Glomerular endothelial cell (primary cell): ENCODE measurements around the gene RBM47. TPM values are rescaled to one million over a fixed set of nuclear protein-coding genes. Genes with fewer than 3 reads are reported as not detected.

Experiments
- DNase-seq: peaks from one replicate; pipeline ENCODE4 v3.0.0-alpha.2; 2011; ENCODE audit warnings: low read depth, low spot score; ENCODE audit errors: extremely low read depth
- total RNA-seq: library from RNA; depleted of rRNA; stranded (reverse); fragments of >200 nt; gene quantifications from 2 replicates; pipeline ENCODE4 v1.2.3, GENCODE V29; 2015

Gene RBM47
- total RNA-seq, 1 donor from 2014 or later = 2.0 TPM

GRCh38 chr4:40626183-40626990, 3.3 kb downstream of the RBM47 start:
- no peak for DNase-seq

- no peak for DNase-seq
Measured at GRCh38 chr4:40623707-40624106, 6.0 kb downstream of the RBM47 start.

GRCh38 chr4:40622913-40623312, 6.8 kb downstream of the RBM47 start:
- DNase-seq = no peak

- no peak for DNase-seq
Measured at GRCh38 chr4:40621592-40622512, 7.8 kb downstream of the RBM47 start.

GRCh38 chr4:40621229-40621591, 8.5 kb downstream of the RBM47 start:
- no peak for DNase-seq

- no peak for DNase-seq
Measured at GRCh38 chr4:40619600-40619999, 10.1 kb downstream of the RBM47 start.

- DNase-seq = no peak
Measured at GRCh38 chr4:40617872-40618271, 11.8 kb downstream of the RBM47 start.

GRCh38 chr4:40614031-40614430, 15.6 kb downstream of the RBM47 start:
- no peak for DNase-seq

- no peak for DNase-seq
Measured at GRCh38 chr4:40613456-40613855, 16.2 kb downstream of the RBM47 start.

GRCh38 chr4:40612831-40613230, 16.8 kb downstream of the RBM47 start:
- no peak for DNase-seq

GRCh38 chr4:40612283-40612682, 17.4 kb downstream of the RBM47 start:
- DNase-seq = no peak

- no peak for DNase-seq
Measured at GRCh38 chr4:40608628-40609027, 21.0 kb downstream of the RBM47 start.

GRCh38 chr4:40607221-40607620, 22.4 kb downstream of the RBM47 start:
- no peak for DNase-seq

- DNase-seq = no peak
Measured at GRCh38 chr4:40606239-40606767, 23.4 kb downstream of the RBM47 start.

GRCh38 chr4:40603281-40603680, 26.4 kb downstream of the RBM47 start:
- no peak for DNase-seq

GRCh38 chr4:40601641-40602040, 28.0 kb downstream of the RBM47 start:
- DNase-seq = no peak

GRCh38 chr4:40600850-40601249, 28.8 kb downstream of the RBM47 start:
- no peak for DNase-seq

- DNase-seq = no peak
Measured at GRCh38 chr4:40599431-40599830, 30.2 kb downstream of the RBM47 start.

- no peak for DNase-seq
Measured at GRCh38 chr4:40596522-40596921, 33.1 kb downstream of the RBM47 start.

GRCh38 chr4:40595981-40596380, 33.7 kb downstream of the RBM47 start:
- DNase-seq = no peak
